Activated CD4-positive, alpha-beta T cell treated with anti-CD3 and anti-CD28 coated beads, Interleukin-2, amount 50 U/mL, for 4 hours (primary cell): ENCODE measurements around the gene INMT.
"Not testable (repeated sequence)": the region's sequence is repeated elsewhere in the genome, so short reads cannot be mapped to it uniquely, and the experiment has no call there.

ENCODE experiments used
- DNase-seq, 2 experiments: peaks; one replicate each; pipeline ENCODE4 v3.0.0-alpha.2; 2020

The INMT gene

DNA sequence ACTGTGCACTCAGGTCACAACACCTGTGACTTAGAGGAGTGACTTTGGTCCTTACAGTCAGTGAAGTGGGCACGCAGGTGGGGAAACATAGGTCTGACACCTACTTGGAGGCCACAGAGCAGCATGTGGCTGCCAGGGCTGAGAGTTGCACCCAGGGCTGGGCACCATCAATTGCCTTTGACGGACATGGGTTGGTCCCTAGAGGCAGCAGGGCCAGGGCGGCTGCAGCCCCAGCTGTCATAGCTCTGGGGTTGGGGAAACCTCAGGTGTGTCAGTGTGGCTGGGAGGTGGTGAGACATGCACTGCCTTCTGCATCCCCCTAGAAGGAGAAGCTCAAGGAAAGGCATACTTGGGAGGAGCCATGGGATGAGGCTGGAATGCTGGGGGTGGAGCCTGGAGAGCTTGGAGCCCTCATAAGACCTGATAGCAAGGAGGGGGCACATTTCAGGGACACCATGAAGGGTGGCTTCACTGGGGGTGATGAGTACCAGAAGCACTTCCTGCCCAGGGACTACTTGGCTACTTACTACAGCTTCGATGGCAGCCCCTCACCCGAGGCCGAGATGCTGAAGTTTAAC is at the start of gene INMT:
Gene INMT, plus strand, starts transcription at position 440 of the 578 bp plus-strand sequence. Its CDS starts 16 bp downstream, at position 456.
- no peak for DNase-seq

DNA sequence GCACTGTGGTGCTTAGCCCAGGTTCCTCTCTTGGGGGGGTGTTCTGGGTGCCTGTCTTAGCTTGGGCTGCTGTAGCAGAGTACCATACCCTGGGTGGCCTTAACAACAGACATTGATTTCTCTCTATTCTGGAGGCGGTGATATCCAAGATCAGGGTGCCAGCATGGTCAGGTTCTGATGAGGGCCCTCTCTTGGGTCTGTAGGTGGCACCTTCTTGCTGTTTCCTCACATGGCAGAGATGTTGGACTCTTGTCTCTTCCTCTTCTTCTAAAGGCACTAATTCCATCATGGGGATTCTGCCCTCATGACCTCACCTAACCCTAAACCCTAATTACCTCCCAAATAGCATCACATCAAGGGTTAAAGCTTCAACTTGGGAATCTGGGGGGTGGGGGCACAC is 49.7 kb upstream of the INMT start:
- DNase-seq, result no peak

DNA sequence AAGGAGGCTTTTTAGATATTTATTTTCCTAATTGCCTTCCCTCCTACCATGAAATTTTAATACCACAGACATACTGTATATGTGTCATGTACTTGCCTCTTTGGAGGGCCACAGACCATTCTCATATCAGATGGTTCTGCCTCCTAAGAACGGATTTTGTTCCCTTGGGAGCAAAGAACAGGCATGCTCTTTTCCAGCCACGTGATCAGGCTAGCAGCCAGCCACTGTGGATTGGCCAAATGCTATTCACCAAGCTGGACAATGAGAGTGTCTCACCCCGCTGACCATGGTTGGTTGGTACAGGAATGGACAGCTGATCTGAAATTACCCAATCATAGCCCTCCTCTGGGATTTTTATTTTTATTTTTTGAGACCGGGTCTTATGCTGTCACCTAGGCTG is 48.2 kb upstream of the INMT start:
- DNase-seq, result no peak

DNA sequence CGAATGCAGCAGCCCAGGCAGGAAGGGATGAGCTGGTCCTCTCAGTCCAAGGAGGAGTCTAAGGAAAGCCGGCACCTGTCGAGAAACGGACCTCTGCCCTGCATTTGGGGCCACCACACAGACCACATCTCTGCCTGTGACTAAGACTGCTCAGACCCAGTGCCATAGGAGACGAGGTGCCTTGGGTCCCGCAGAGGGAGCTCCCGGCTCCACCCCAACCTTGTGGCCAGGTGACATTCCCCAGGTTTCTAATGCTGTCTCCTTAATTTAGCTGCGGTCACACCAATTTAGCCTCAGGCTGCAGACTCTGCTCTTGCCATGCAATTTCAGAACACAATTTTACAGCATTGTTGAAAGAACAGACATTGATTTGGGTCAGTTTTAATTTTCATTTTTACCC is 46.9 kb upstream of the INMT start:
- no peak for DNase-seq

DNA sequence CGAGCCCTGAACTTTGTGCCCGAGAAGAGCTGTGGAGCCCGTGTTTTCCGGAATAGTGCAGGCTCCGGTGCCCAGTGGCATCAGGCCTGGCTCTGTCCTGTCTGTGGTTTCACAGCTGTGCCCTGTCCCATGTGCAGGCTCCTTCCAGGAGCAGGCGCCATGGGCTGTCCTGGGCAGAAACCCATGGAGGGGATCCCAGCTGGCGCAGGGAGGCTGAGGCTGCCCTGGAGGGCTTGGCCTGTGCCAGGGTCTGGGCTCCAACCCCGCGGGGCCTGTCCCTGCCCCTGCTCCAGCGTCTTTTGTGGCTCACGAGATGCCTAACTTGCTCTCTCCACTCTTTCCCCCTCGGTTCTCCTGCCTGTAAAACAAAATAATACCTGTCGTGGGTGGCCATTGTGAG is 46.3 kb upstream of the INMT start:
- no peak for DNase-seq

DNA sequence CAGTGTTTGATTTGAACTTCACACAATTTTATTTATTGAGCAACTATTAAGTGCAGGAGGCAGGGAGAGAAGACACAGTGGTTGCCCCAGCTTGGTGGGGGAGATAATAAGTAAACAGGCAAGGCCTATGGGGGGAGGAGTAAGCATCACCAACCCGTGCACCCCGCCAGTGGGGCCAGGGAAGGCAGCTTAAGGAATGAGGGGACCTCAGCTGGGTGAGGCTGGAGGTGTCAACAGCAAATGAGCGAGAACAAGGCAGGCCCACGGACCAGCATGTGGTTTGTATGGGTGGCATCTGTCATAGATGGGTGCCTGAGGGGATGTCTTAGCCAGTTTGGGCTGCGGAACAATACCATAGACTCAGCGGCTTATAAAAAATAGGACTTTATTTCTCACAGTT is 45.6 kb upstream of the INMT start:
- DNase-seq, result no peak

DNA sequence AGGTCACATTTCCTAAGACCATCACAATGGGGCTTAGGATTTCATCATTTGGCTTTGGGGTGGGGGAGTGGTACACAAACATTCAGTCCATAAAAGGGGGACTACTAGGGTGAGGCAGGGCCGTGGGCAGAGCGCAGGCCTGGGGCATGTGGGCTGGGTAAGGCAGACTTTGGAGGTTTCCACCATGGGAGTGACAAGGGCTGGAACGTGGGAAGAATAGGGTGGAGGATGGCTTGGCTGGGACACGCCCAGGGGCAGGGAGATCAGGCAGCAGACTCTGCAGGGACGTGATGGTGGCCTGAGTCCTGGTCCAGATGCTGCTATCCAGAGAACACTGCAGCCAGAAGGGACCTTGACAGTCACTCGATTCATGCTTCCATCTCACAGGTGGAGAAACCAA is 45.0 kb upstream of the INMT start:
- DNase-seq, result no peak

DNA sequence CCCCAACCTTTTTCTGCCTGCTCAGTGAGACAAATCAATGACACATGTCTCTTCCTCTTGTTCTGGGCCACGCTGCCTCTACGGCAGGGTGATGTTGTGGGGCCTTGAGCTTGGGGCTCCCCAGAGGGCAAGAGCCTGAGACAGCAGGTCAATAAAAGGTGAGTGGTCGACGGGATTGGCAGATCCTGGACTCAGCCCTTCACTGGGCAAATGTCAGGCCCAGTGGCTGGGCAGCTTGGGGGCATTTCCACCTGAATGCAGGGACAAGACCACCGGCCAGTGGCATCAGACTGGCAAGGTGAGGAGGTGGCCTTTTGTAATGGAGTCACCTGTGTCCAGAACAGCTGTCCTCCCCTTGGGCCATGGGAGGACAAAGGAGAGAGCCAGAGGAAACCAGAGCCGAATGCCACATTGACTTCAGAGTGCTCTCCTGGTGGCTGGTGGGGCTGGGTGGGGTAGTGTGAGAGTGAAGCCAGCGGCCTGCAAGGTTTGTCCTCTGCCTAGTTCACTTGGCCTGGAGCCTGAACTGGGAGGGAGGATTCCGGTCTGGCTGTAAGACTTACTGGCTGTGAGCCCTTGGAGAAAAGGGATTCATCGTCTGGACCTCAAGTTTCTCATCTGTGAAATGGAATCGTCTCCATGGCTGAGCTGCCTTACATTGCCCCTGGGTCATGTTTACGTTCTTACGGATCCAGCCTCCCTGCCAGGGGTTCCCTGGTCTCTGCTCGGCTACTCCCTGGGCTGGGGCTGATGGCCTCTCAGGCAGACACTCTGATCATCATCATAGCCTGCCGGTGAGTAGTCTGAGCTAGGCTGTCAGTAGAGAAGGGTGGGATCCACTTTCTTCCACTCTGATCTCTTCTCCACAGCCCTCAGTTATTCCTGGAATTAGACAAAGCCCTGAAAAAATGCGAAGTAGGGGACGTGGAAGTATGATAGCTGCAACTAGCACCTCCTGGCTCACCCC is 44.3 kb upstream of the INMT start:
- no peak for DNase-seq

DNA sequence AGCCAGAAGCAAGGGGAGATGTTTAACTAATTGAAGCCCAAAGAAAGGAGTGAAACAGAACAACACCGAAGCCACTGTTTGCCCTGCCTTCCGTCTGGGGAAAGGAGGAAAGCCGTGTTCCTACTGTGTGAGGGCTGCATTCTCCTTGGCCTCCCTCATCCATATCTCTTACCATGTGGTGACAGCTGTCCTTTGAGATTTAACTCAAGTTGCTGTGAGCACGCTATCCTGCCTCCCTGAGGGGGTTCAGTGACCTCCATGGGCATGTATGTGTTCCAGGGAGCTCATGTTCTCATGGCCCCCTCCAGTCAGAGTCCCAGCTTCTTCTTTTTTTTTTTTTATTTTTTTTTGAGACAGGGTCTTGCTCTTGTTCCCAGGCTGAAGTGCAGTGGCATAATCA is 43.5 kb upstream of the INMT start:
- no peak for DNase-seq

DNA sequence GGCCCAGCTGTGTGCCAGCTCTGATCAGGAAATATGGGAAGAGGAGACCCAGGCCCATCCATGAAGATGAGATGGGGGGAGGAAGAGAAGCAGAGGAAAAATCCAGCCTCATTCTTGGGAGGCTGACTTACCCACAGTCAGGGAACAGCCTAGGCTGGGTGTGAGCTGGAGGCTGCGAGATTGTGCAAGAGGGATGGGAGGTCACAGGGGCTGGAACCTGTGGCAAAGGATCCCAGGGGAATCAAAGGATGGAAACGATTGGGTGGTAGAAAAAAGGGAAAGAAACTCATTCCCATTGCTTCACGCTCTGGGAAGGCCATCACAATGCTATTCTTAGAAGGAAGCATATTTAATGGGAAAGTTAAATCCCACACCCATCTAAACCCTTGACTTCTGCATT is 43.0 kb upstream of the INMT start:
- no peak for DNase-seq

DNA sequence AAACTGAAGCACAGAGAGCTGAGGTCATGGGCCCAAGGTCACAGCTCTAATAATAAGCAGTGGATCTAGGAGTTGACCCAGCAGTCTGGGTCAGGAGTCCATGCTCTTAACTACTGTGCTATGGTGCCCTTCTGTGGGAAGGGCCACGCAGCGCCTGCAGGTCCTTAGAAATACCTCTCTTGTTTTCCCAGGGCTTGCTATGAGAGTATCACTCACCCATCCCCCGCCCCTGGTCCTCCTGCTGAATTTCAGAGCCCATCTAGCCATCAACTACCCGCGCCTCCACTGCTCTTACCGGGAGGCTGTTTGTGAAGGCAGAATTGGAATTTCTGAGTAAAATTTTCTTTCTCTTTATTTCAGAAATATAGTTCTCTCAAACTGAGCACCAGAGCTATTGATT is 42.4 kb upstream of the INMT start:
- no peak for DNase-seq

DNA sequence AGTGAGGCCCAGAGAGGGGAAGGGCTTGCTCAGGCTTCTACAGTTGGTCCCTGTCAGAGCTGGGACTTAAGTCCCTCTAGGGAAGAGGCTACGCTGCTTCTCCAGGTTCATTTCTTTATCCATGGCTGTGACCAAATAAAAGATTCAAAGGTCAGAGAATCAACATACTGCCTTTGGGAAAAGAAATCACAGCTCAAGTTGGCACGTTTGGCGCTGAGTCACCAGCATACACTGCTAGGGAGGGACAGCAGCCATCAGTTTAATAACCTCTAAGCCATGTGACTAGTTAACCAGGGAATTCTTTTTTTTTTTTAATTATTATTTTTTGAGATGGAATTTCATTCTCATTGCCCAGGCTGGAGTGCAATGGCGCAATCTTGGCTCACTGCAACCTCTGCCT is 41.3 kb upstream of the INMT start:
- DNase-seq, result no peak

DNA sequence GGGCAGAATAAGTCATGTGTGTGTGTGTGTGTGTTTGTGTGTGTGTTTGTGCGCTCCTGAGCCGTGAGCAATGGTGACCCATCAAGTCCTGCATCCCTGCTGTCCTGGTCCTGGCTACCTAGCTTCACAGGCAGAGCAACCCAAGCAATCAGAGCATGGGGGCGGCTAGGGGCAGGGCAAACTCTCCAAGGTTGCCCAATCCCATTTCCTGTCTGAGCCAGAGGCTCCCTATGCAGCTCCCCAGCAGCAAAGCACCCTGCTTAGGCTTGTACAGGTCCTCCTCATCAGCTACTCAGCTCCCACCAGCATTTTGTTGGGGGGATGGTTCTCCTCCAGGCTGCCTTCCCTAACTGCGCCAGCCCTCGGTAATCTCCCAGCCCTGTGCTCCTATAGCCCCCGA is 38.5 kb upstream of the INMT start:
- DNase-seq, result no peak

DNA sequence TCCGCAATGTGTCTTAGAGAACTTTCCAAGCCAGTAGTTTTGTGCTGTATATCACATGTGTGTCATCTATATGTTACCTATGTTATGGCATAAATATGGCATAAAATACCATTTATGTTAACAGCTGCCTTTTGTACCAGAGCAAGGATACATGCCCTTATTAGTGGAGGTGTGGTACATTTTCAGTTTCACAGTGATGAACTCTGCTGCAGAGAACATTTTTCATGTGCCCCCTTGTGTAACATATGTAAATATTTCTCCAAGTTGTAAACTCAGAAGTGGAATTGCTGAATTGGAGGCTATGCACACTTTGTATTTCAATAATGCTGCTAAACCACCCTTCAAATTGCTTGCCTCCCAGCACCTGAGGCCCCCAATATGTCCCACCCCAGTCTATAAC is 37.8 kb upstream of the INMT start:
- no peak for DNase-seq

DNA sequence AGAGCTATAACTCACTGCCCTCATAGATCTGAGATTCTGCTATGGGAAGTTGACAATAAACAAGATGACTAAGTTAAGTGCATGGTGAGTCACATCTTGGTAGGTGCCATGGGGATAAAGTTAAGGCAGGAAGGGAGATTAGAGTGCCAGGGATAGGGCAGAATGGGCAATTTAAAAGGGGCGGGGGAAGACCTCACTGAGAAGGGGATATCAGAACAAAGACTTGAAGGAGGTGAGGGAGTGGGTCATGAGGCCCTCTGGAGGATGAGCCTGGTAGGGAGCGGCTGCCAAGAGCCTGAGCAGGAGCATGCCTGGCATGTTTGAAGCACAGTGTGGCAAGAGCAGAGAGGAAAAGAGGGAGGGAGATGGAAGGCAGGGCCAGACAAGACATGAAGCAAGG is 34.8 kb upstream of the INMT start:
- DNase-seq, result no peak

DNA sequence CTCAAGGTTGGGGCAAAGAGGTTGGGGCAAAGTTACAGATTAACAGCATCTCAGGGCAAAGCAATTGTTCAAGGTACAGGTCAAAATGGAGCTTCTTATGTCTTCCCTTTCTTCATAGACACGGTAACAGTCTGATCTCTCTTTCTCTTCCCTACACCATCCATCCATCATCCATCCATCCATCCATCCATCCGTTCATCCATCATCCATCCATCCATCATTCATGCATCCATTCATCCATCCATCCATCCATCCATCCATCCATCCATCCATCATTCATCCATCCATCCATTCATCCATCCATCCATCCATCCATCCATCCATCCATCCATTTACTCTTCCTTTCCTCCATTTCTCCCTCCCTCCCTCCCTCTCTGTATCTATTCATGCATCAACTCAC is 32.5 kb upstream of the INMT start:
- not testable (repeated sequence) for DNase-seq

DNA sequence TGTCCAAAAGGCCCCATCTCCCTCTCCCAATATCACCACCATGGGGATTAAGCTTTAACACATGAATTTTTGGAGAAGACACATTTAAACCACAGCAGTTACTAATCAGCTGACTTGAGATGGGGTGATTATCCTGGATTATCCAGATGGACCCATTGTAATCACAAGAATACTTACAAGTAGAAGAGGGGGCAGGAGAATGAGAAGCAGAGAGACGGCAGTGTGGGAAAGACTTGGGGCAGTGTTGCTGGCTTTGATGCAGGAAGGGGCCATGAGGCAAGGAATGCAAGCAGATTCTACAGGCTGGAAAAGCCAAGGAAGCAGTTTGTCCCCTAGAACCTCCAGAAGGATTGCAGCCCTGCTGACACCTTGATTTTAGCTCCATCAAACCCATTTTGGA is 30.7 kb upstream of the INMT start:
- no peak for DNase-seq

DNA sequence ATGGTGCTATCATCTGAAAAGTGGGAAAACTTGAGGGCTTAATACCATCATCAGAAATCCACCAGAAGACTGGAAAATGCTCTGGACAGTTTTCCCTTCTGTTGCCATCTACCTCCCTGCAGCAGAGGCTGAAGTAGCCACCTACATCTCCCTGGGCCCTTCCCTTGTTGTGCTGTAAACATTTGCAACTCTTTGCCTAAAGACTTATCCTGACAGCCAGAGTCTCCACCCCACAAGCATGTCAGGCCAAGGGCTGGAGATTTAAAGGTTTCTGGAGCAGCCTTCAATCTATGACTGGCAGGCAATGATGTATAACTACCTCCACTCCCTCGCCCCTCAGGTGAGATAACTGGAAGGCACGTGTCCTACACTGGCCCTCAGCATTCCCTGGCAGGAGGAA is 29.7 kb upstream of the INMT start:
- DNase-seq, result no peak

DNA sequence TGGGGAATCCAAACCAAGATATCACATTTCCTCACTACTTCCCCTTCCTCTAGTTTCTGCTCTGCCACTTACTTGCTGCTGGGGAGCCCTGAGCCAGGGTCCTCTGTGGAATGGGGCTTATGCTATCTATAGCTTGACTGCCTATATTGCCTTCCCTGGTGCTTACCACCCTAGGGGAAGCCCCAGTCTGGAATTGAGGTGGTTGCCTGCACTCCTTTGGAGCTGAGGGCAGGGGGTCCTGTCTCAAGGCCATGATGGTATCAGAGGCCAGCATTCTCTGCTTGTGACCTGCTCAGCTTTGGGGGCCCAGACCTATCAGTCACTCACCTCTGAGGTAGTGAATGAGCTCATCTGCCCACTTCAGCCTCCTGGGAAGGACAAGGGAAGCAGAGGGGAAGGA is 29.3 kb upstream of the INMT start:
- no peak for DNase-seq

DNA sequence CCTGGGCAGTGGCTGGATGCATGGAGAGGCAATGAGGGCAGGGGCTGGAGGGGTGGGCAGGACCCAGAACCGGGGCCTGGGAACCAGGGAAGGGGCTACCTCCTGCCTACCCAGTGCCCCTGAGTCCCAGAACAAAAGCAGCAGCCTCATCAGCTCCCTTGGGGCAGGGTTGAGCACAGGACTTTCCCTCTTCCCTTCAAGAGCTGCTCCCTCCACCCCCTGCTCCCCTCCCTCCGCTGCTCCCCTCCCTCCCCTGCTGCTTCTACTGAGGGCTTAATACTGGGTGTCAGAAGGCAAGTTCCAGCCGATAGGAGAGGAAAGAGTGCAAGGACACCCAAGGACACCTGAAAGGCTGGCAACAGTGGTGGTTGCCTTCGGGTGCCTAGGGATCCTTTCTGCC is 28.2 kb upstream of the INMT start:
- DNase-seq, result no peak

DNA sequence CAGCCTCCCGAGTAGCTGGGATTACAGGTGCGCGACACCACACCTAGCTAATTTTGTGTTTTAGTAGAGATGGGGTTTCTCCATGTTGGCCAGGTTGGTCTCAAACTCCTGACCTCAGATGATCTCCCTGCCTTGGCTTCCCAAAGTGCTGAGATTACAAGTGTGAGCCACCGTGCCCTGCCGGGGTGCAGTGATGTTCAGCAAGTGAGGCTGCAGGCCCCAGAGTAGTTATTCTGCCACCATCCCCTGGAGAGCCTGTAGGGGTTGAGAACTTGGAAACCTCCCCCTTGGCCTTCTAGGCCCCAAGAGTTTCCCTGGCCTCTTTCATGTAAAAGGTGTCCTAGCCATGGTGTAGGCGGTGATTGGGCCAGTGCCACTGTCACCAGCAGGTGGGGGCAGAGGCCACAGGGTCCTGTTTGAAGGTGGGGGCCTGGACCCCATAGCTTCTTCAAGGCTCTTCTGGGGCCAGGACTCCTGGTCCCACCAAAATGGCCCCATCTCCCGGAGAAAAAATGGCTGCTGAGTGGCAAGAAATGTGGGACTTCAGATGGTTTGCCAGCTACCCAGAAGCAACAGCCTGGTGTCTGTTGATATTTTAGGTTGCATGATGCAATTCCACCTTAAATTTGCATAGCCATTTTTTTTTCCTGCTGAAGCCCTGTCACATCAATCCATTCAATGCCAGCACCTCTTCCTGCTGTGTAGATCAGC is 25.5 kb upstream of the INMT start:
- DNase-seq, result no peak

DNA sequence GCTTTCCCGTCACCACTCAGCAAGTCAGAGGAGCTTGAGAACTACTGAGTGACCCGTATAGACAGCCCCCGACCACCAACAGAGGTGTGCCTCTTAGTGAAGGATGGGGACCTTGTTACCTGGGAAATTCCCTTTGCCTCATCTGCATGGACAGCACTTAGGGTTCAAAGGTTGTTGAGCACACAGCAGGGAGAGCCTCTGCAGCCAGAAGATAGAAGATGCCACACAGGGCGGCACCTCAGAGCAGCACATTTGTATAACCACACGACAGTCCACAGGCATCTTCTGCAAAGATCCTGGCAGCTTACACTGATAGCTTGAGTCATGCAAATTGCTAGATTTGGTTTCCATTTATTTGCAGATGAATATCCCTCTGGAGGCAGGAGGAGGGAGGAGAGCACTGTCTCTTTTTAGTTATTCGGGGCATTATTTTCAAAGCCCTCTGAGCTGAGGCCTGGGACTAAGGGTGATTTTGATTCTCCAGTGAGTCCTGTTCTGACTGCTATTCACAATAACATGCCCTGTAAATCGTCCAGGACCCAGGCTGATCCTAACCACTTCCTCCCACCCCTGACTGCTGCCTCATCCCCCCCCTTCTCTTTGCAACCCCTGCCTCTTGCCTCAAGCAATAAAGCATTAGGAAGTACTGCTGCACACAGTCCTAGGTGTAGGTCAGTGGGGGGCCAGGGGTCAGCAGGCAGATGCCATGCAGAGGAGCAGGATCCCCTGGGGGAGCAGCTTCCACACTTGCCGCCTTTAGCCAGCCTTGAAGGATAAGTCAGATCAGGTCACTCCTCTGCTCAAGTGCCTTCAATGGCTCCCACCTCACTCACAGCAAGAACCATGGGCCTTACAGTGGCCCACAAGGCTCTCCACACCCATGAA is 24.6 kb upstream of the INMT start:
- peak in 1 of 2 experiments; percentile 21 for DNase-seq

DNA sequence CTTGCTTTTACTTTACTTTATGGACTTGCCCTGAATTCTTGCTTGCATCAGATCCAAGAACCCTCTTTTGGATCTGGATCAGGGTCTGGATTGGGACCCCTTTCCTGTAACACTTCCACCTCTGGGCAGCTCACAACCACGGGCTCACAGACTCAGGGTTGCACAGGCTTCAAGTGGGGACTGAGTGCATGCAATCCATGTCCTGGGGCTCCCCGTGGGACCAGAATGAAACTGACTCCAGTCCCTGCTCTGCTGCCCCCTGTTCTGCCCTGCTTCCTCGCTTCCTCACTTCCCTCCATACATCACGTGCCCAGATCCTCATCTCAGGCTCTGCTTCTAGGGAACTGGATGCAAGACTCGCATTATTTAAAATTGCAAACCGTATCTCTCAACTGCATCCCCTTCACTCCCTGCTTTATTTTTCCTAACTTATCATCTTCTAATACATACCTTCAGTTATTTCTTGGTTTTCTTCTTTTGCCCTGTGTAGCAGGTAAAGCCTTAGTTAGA is 23.3 kb upstream of the INMT start:
- DNase-seq, result no peak
